Panc1 (cell line): Measurements from ENCODE around the gene CACNG3.

ENCODE experiments used
- POLR2AphosphoS5 ChIP-seq: IDR thresholded peaks from 2 replicates; pipeline ENCODE4 v1.6.1; 2012; ENCODE audit warnings: mild to moderate bottlenecking, low read depth, low read length, moderate library complexity
- SIN3A ChIP-seq: IDR thresholded peaks from 2 replicates; pipeline ENCODE4 v1.6.1; 2012; ENCODE audit warnings: low read depth, mild to moderate bottlenecking, low read length, moderate library complexity, borderline replicate concordance; ENCODE audit not compliant: insufficient read depth
- TCF7L2 ChIP-seq: IDR thresholded peaks from 2 replicates; pipeline ENCODE4 v1.6.1; 2011; ENCODE audit warnings: mild to moderate bottlenecking, low read depth, low read length, inconsistent platforms
- TF ChIP-seq, protein P1 (sequence below): fragments of 450-650 bp; IDR thresholded peaks from 2 replicates; pipeline ENCODE4 v1.5.1; 2017; ENCODE audit warnings: mild to moderate bottlenecking
- TF ChIP-seq, protein P2 (sequence below), 2 experiments: IDR thresholded peaks; 2 replicates each; pipeline ENCODE4 v1.6.1; 2011 to 2012; ENCODE audit warnings: low read depth in 2 of 2, control low read depth in 1 of 2, low read length in 1 of 2, mild to moderate bottlenecking in 1 of 2, moderate library complexity in 1 of 2; ENCODE audit not compliant: insufficient read depth in 1 of 2

DNA sequence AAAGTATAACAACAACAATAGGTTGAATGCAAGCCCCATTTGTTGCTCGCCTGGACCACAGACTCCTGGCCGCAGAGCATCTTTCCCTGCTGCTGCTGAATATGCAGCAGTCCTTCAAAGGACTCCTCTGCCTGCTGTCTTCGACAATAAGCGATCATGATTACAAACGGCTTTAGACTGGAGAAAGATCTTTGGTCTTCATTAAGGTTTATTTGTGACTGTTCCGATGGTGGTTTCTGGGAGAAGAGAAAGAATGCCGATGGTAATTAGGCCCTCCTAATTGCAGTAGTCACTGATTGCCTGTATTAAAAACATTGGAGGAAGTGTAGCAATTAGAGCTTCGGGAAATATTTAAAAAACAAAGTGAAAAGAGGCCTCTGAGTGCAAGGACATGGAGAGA is 138.2 kb downstream of the CACNG3 start:
- TF ChIP-seq, protein P1, sequence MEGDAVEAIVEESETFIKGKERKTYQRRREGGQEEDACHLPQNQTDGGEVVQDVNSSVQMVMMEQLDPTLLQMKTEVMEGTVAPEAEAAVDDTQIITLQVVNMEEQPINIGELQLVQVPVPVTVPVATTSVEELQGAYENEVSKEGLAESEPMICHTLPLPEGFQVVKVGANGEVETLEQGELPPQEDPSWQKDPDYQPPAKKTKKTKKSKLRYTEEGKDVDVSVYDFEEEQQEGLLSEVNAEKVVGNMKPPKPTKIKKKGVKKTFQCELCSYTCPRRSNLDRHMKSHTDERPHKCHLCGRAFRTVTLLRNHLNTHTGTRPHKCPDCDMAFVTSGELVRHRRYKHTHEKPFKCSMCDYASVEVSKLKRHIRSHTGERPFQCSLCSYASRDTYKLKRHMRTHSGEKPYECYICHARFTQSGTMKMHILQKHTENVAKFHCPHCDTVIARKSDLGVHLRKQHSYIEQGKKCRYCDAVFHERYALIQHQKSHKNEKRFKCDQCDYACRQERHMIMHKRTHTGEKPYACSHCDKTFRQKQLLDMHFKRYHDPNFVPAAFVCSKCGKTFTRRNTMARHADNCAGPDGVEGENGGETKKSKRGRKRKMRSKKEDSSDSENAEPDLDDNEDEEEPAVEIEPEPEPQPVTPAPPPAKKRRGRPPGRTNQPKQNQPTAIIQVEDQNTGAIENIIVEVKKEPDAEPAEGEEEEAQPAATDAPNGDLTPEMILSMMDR: no peak
- TF ChIP-seq, protein P2, sequence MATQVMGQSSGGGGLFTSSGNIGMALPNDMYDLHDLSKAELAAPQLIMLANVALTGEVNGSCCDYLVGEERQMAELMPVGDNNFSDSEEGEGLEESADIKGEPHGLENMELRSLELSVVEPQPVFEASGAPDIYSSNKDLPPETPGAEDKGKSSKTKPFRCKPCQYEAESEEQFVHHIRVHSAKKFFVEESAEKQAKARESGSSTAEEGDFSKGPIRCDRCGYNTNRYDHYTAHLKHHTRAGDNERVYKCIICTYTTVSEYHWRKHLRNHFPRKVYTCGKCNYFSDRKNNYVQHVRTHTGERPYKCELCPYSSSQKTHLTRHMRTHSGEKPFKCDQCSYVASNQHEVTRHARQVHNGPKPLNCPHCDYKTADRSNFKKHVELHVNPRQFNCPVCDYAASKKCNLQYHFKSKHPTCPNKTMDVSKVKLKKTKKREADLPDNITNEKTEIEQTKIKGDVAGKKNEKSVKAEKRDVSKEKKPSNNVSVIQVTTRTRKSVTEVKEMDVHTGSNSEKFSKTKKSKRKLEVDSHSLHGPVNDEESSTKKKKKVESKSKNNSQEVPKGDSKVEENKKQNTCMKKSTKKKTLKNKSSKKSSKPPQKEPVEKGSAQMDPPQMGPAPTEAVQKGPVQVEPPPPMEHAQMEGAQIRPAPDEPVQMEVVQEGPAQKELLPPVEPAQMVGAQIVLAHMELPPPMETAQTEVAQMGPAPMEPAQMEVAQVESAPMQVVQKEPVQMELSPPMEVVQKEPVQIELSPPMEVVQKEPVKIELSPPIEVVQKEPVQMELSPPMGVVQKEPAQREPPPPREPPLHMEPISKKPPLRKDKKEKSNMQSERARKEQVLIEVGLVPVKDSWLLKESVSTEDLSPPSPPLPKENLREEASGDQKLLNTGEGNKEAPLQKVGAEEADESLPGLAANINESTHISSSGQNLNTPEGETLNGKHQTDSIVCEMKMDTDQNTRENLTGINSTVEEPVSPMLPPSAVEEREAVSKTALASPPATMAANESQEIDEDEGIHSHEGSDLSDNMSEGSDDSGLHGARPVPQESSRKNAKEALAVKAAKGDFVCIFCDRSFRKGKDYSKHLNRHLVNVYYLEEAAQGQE (IDR thresholded peaks at IDR 0.05; ENCODE audit: insufficient read depth in 1 of 2, low read depth in 2 of 2, low read length in 1 of 2): no peak
- TF ChIP-seq POLR2AphosphoS5: no peak
- no peak for TF ChIP-seq TCF7L2
- no peak for TF ChIP-seq SIN3A
